ENCODE data around the gene NAT16. TPM values are rescaled to one million over a fixed set of nuclear protein-coding genes. Genes with fewer than 3 reads are reported as not detected.
A peak's percentile ranks its signal among the peaks of the same experiment; 100 is the strongest.

Gene NAT16
- total RNA-seq, 1 donor from 2014 or later, result not detected

DNA sequence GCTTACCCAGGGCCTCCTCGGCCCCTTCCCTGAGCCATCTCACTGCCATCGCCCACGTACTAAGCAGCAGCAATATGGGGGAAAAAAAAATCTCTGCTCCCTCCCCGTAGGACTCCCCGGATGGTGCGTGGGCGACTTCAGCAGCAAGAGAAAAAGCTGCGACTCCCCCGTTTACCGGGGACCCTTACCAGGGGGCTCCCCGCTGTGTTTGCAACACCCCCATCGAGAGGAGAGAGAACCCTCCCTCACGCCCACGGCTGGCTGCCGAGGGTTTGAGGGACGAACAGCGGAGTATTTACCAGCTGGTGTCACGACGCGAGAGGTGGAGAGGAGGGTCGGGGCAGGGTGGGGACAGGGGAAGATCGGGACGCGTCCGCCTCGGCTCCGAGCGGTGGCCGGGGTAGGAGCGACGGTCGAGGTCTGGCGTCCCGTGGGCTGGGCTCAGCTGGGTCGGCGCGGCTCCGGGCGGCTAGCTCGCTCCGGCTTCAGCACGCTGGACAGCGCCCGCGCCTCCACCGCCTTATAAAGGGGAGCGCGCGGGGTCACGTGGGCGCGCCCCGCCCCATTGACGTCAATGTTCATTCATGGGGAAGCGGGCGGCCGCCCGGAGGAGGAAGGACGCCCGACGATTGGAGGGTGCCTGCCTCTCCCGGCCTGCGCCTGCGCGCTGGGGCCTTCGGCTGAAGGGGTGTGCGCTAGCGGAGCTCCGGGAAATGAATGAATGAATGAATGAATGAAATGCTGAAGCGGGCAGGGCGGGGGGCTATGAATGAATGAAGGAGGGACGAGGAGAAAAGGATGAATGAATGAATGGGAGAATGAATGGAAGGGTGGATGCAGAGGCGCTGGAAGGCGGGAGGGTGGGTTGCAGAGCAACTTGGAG is 14.8 kb downstream of the NAT16 start, which contains the start of gene VGF:
Gene VGF (minus strand): TSS at position 495 of the 883 bp plus-strand sequence. CDS start 726 bp downstream, outside the sequence.
- no peak within 1 kb of the TSS for H3K27ac ChIP-seq
- peaks cover 0 to 5% of the 10 kb centered on the region in 2 donors for H3K36me3 ChIP-seq
- intact Hi-C loops (cut with DNase I), result no loop called here
- H3K4me3 ChIP-seq, result peak within 1 kb of the TSS in 1 of 2 donors; percentile 7
- peaks cover 8% of the 10 kb centered on the region for H3K27me3 ChIP-seq
- H3K4me1 ChIP-seq, result peaks cover 47% of the 10 kb centered on the region
- TF ChIP-seq, protein P1, sequence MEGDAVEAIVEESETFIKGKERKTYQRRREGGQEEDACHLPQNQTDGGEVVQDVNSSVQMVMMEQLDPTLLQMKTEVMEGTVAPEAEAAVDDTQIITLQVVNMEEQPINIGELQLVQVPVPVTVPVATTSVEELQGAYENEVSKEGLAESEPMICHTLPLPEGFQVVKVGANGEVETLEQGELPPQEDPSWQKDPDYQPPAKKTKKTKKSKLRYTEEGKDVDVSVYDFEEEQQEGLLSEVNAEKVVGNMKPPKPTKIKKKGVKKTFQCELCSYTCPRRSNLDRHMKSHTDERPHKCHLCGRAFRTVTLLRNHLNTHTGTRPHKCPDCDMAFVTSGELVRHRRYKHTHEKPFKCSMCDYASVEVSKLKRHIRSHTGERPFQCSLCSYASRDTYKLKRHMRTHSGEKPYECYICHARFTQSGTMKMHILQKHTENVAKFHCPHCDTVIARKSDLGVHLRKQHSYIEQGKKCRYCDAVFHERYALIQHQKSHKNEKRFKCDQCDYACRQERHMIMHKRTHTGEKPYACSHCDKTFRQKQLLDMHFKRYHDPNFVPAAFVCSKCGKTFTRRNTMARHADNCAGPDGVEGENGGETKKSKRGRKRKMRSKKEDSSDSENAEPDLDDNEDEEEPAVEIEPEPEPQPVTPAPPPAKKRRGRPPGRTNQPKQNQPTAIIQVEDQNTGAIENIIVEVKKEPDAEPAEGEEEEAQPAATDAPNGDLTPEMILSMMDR (IDR thresholded peaks at IDR 0.05), result no peak
- TF ChIP-seq POLR2A (IDR thresholded peaks at IDR 0.05), result no peak
- TF ChIP-seq POLR2AphosphoS5 (IDR thresholded peaks at IDR 0.05; ENCODE audit: insufficient read depth in 1 of 2, low read depth in 1 of 2), result peak; percentile 54 to 86
- no peaks in the 10 kb centered on the region for H3K9me3 ChIP-seq
- no peak for DNase-seq (ENCODE audit: extremely low spot score in 2 of 2)

DNA sequence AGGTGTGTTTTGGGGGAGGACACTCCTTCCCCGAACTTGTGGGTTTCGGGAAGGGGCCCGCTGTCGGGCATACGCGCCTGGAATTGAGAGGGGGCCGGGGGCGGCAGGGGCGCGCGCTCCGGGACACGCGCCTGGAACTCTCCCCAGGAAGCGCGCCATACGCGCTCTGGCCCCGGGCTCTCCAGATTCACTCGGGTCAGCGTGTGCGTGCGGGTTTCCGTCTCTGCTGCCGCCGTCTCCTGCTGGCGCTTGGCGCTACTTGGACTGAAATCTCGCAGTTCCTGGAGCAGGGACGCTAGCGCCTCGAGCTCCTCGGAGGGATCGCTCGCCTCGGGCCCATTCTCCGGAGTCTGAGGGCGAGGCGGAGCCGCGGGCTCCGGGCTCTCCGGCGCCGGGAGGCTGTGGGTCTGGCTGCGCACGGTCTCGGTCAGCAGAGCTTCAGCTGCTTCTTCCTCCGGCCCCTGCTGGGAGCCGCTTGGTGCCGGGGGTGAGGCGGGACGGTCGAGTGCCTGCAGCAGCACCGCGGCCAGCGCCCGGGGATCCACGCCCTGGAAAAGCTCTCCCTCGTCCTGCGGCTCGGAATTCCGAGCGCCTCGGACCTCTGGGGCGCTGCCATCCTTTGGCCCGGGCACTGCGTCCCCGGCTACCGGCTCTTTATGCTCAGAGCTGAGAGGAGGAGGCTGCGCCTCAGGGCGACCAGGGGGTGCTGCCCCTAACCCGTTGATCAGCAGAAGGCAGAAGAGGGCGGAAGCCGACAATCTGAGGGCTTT is 15.8 kb downstream of the NAT16 start:
- Histone ChIP-seq H3K27me3 (peaks cover 3% of the 10 kb centered on the region), H3K36me3 (peaks cover 0 to 16% of the 10 kb centered on the region in 2 donors), H3K4me3 (peak overlapping the region; percentile 25 to 47), H3K27ac (no peak overlapping the region), H3K9me3 (no peaks in the 10 kb centered on the region), H3K4me1 (peaks cover 40% of the 10 kb centered on the region)
- TF ChIP-seq, protein P1 (IDR thresholded peaks at IDR 0.05), result no peak
- TF ChIP-seq POLR2AphosphoS5 (IDR thresholded peaks at IDR 0.05; ENCODE audit: insufficient read depth in 1 of 2, low read depth in 1 of 2), result no peak
- TF ChIP-seq POLR2A (IDR thresholded peaks at IDR 0.05), result no peak
- no peak for DNase-seq (ENCODE audit: extremely low spot score in 2 of 2)
- intact Hi-C loops (cut with DNase I), result no loop called here

DNA sequence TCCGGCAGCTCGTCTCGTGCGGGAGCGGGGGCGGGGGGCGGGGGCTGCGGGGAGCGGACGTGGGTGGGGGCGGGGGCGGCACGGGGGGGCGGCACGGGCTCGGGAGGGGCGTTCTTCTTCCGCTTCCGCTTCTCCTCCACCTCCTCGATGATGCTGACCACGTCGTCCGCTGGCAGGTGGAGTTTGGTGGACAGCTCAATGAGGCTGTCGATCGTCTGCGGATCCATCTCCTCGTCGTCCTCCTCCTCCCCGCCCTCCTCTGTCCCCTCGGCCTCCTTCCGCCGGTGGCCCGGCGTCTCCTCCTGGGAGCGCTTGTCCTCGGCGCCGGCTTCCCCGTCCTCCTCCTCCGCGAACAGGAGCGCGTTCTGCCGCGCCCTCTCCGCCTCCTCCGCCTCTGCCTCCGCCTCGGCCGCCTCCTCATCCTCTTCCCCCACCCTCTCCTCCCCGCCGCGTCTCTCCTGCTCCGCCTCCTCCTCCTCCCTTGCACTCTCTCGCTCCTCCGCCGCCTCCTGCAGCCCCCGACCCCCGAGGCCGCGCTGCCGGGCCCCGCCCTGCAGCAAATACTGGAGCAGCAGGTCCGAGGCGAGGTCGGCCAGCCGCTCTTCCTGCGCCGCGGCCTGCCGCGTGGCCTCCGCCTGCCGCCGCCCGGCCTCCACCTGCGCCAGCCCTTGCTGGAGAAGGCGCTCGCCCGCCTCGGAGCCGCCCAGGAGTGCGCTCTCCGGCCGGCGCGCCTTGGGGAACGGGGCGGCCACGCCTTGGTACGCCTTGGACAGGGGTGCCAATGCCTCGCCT is 16.6 kb downstream of the NAT16 start:
- Histone ChIP-seq H3K27ac (no peak overlapping the region), H3K9me3 (no peaks in the 10 kb centered on the region), H3K27me3 (peaks cover 3% of the 10 kb centered on the region), H3K36me3 (peaks cover 0 to 22% of the 10 kb centered on the region in 2 donors), H3K4me3 (peak overlapping the region; percentile 25 to 47), H3K4me1 (peaks cover 40% of the 10 kb centered on the region)
- no peak for DNase-seq (ENCODE audit: extremely low spot score in 2 of 2)
- intact Hi-C loops (cut with DNase I), result no loop called here
- TF ChIP-seq POLR2AphosphoS5 (IDR thresholded peaks at IDR 0.05; ENCODE audit: insufficient read depth in 1 of 2, low read depth in 1 of 2), result no peak
- no peak for TF ChIP-seq POLR2A (IDR thresholded peaks at IDR 0.05)
- TF ChIP-seq, protein P1 (IDR thresholded peaks at IDR 0.05), result no peak

- Histone ChIP-seq H3K27me3 (peaks cover 3% of the 10 kb centered on the region), H3K36me3 (peaks cover 0 to 29% of the 10 kb centered on the region in 2 donors), H3K9me3 (no peaks in the 10 kb centered on the region), H3K4me3 (peak overlapping the region; percentile 25 to 47), H3K4me1 (peaks cover 40% of the 10 kb centered on the region), H3K27ac (no peak overlapping the region)
- DNase-seq (ENCODE audit: extremely low spot score in 2 of 2), result no peak
- intact Hi-C loops (cut with DNase I), result no loop called here
- TF ChIP-seq, protein P1 (IDR thresholded peaks at IDR 0.05), result no peak
- TF ChIP-seq POLR2AphosphoS5 (IDR thresholded peaks at IDR 0.05; ENCODE audit: insufficient read depth in 1 of 2, low read depth in 1 of 2) (no peak), POLR2A (IDR thresholded peaks at IDR 0.05) (no peak)
Observed at GRCh38 chr7:101162551-101163278, 17.4 kb downstream of the NAT16 start.
